Gastrocnemius medialis (tissue), 4 donors: ENCODE data around the gene MRPL12. TPM values are rescaled to one million over a fixed set of nuclear protein-coding genes. Genes with fewer than 3 reads are reported as not detected.

Source experiments
- ATAC-seq, 2 donors: fragments of 150-250 bp; one replicate each; pipeline ENCODE4 v1.9.1; 2016
- DNase-seq, 2 donors: peaks; one replicate each; pipeline ENCODE4 v3.0.0-alpha.2; 2019
- H3K27ac ChIP-seq, 4 donors: fragments of 200-600 bp; sonication (generic); 1 replicate in 1 of 4; 2 replicates in 3 of 4; pipeline ENCODE4 v1.5.1; 2016 to 2018; ENCODE audit warnings: mild to moderate bottlenecking in 2 of 4, moderate library complexity in 1 of 4
- H3K27me3 ChIP-seq, 3 donors: fragments of 200-600 bp; sonication (generic) in 2 of 3; 1 replicate in 1 of 3; 2 replicates in 2 of 3; pipeline versions ENCODE4 v1.5.1 to v1.6.0; 2016 to 2019; ENCODE audit warnings: mild to moderate bottlenecking in 1 of 3, moderate library complexity in 1 of 3
- H3K36me3 ChIP-seq, 2 donors: fragments of 200-600 bp; sonication (generic) in 1 of 2; one replicate each; pipeline ENCODE4 v1.5.1; 2017 to 2018
- H3K4me1 ChIP-seq, 2 donors: fragments of 200-600 bp; sonication (generic) in 1 of 2; one replicate each; pipeline ENCODE4 v1.5.1; 2016 to 2017; ENCODE audit warnings: mild to moderate bottlenecking in 2 of 2
- H3K4me3 ChIP-seq, 4 donors: fragments of 200-600 bp; sonication (generic) in 3 of 4; 1 replicate in 1 of 4; 2 replicates in 3 of 4; pipeline ENCODE4 v1.5.1; 2016 to 2019; ENCODE audit warnings: mild to moderate bottlenecking in 2 of 4
- H3K9me3 ChIP-seq, 3 donors: fragments of 200-600 bp; sonication (generic) in 2 of 3; 1 replicate in 1 of 3; 2 replicates in 2 of 3; pipeline ENCODE4 v1.5.1; 2016 to 2019
- CTCF ChIP-seq, 5 experiments: fragments of 450-650 bp in 3 of 5; fragments of 200-600 bp in 2 of 5; sonication (generic) in 2 of 5; IDR thresholded peaks in 4 of 5; conservative IDR thresholded peaks in 1 of 5; 1 replicate in 4 of 5; 2 replicates in 1 of 5; pipeline ENCODE4 v1.5.1; 2016 to 2019; ENCODE audit warnings: antibody characterized with exemption in 5 of 5, mild to moderate bottlenecking in 3 of 5, moderate library complexity in 3 of 5
- POLR2A ChIP-seq, 2 donors: fragments of 450-650 bp; IDR thresholded peaks; one replicate each; pipeline ENCODE4 v1.6.1; 2017; ENCODE audit warnings: antibody characterized with exemption in 2 of 2, mild to moderate bottlenecking in 2 of 2, moderate library complexity in 2 of 2
- in situ Hi-C, 4 donors: fragments of 200-750 bp; cut with MboI; loops; one replicate each; pipeline versions ENCODE4 v1.15.0 to v1.8.0; 2017; ENCODE audit warnings: low sequenced_read_pairs in 4 of 4
- intact Hi-C: fragments of 100-400 bp; cut with DNase I; formaldehyde crosslinking; loops from one replicate; pipeline ENCODE4 v1.15.1; 2023; ENCODE audit warnings: low total_unique reads
- total RNA-seq, 4 donors: library from RNA; depleted of rRNA; stranded (reverse); fragments of >200 nt; gene quantifications; one replicate each; pipeline versions ENCODE4 v1.1.0 to v1.2.3, GENCODE V29; 2016

The MRPL12 gene
- total RNA-seq, 4 donors from 2014 or later: 79.1 to 117 (median 94.1) TPM

- DNase-seq (no peak), ATAC-seq (no peak)
- no peak overlapping the region for H3K4me3 ChIP-seq
- in situ Hi-C loops: no loop called here
- no peak overlapping the region for H3K27ac ChIP-seq
- no peak for TF ChIP-seq POLR2A (IDR thresholded peaks at IDR 0.05)
- no peak for TF ChIP-seq CTCF (IDR thresholded peaks at IDR 0.05 in 4 of 5, conservative IDR thresholded peaks at IDR 0.05 in 1 of 5)
- intact Hi-C loops: no loop called here
- H3K9me3 ChIP-seq: no peaks in the 10 kb centered on the region
- H3K36me3 ChIP-seq: peaks cover 0 to 29% of the 10 kb centered on the region in 2 donors
- H3K27me3 ChIP-seq: no peaks in the 10 kb centered on the region
- H3K4me1 ChIP-seq: peaks cover 30 to 38% of the 10 kb centered on the region in 2 donors
Measured at GRCh38 chr17:81706757-81707624, 3.8 kb downstream of the MRPL12 start.

DNA sequence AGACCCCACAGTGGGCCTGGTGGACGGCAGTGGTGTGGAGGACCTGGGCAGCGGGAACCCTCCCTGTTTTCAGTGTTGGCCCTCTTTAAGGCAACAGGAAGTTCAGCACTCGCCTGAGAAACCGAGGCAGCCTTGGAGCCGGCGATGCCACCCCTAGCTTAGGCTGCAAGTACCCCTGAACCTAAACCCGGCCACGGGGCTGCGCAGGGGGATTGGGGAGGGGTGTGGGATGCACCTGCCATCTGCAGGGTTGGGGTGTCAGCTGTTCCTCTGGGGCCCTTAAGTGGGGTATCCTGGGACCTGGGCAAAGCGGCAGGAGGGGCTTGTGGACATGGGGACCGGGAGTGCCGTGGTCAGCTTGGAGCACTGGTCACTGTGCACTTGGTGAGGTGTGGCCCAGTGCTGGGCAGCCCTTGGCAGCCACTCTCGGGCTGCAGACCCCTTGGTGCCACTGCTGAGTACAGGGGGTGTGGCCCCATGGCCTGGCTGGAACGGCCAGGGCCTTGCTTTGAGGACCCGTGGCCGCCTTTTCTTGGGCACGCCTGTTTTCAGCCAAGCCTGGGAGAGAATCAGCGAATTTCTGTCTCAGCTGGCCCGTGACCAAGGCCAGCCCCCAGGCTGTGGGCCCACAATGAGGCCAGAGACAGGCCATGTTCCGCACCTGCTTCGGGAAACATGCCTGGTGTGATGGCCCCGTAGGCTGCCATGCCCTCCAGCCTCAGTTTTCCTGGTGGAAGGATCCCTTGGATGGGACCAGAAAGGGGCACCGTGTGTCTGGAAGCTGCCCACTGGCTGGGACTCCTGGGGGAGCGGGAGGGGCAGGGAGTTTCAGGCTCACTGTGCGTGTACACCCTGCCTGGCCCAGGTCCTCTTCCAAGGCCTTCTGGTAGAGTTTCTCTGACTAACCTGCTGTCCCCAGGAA is 4.8 kb downstream of the MRPL12 start:
- Histone ChIP-seq H3K27ac (no peak overlapping the region), H3K4me3 (no peak overlapping the region), H3K4me1 (peaks cover 29 to 35% of the 10 kb centered on the region in 2 donors), H3K27me3 (no peaks in the 10 kb centered on the region), H3K36me3 (peaks cover 0 to 29% of the 10 kb centered on the region in 2 donors), H3K9me3 (no peaks in the 10 kb centered on the region)
- TF ChIP-seq CTCF (IDR thresholded peaks at IDR 0.05 in 4 of 5, conservative IDR thresholded peaks at IDR 0.05 in 1 of 5) (no peak), POLR2A (IDR thresholded peaks at IDR 0.05) (no peak)
- in situ Hi-C loops (no loop called here), intact Hi-C loops (no loop called here)
- no peak for DNase-seq
- no peak for ATAC-seq

DNA sequence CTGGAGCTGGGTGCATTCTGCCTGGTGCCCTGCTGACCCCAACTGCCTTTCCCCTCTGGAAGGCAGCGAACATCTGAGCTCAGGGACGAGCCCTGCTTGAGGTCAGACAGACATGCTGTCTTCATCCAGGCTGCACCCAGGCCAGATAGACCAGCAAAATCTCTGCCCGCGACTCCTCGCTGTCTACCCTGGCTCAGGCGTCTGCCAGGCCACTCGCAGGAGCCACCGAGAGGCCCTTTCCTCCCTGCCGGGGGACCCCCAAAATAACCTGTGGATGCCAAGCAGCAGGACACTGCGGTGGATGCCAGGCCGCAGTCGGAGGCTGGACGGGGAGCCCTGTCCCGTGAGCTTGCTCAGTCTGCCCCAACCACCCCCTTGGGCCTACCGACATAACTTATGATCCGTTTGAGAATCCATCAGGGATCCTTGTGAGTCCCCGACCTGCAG is 5.6 kb downstream of the MRPL12 start:
- Histone ChIP-seq H3K4me3 (no peak overlapping the region), H3K27me3 (no peaks in the 10 kb centered on the region), H3K4me1 (peaks cover 31 to 42% of the 10 kb centered on the region in 2 donors), H3K27ac (no peak overlapping the region), H3K36me3 (peaks cover 0 to 29% of the 10 kb centered on the region in 2 donors), H3K9me3 (no peaks in the 10 kb centered on the region)
- in situ Hi-C loops: no loop called here
- no peak for DNase-seq
- ATAC-seq: no peak
- TF ChIP-seq POLR2A (IDR thresholded peaks at IDR 0.05) (no peak), CTCF (IDR thresholded peaks at IDR 0.05 in 4 of 5, conservative IDR thresholded peaks at IDR 0.05 in 1 of 5) (no peak)
- intact Hi-C loops: no loop called here

DNA sequence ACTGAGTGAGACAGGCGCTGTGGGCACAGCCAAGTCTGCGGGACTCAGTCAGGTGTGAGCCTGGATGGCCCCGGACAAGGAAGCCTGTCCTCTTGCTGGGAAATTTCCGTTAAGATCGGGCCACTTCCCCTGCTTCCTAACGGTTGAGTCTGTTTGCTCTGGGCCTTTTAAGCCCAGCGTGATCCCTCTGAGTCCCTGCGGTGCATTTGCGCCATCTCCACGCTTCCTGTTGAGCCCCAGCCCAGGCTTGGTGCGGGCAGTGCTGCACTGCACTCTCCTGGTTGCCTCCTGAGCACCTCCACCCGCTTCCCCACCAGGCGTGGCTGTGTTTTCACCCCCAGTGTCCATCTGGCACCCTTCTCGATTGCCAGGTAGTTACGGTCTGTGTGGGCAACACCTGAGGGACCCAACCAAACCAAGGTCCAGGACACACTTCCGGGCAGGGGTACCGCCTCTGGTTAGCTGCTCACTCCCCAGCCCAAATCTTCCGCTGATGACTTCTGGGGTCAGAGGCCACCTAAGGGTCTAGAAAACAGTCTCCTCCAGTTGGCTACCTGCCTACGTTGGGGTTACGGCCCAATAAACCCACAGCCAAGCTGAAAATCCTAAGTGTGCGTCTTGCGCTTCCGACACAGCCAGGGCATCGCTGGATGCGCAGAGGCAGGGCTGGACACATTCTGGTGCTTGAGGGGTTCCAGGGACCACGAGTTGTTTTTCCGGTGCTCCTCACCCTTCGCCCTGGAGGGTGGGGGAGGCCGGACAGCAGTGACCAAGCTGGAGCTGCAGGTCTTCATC is 7.5 kb downstream of the MRPL12 start:
- peaks cover 0 to 22% of the 10 kb centered on the region in 2 donors for H3K36me3 ChIP-seq
- H3K4me1 ChIP-seq: peaks cover 23 to 31% of the 10 kb centered on the region in 2 donors
- in situ Hi-C loops: no loop called here
- peak overlapping the region in 3 of 4 donors; percentile 4 to 89 (median 76) for H3K27ac ChIP-seq
- TF ChIP-seq CTCF (IDR thresholded peaks at IDR 0.05 in 4 of 5, conservative IDR thresholded peaks at IDR 0.05 in 1 of 5) (no peak), POLR2A (IDR thresholded peaks at IDR 0.05) (no peak)
- peak overlapping the region in 3 of 4 donors; percentile 57 to 82 (median 67) for H3K4me3 ChIP-seq
- H3K9me3 ChIP-seq: no peaks in the 10 kb centered on the region
- no peaks in the 10 kb centered on the region for H3K27me3 ChIP-seq
- ATAC-seq (no peak), DNase-seq (no peak)
- intact Hi-C loops: loop anchor here (5.0 kb wide), 1 partner anchor 33 kb away; no protein-coding TSS in a partner anchor
